Loucy (cell line): ENCODE measurements around the gene CAPN2.

Experiments used
- EZH2phosphoT487 ChIP-seq: fragments of 200-600 bp; IDR thresholded peaks from 2 replicates; pipeline ENCODE4 v1.6.1; 2018; ENCODE audit warnings: antibody characterized with exemption, mild to moderate bottlenecking, moderate library complexity, borderline replicate concordance
- TF ChIP-seq, protein P1 (sequence below): fragments of 200-600 bp; sonication (generic); conservative IDR thresholded peaks from 2 replicates; pipeline ENCODE4 v1.5.1; 2014; ENCODE audit warnings: mild to moderate bottlenecking, antibody characterized with exemption, low read length

DNA sequence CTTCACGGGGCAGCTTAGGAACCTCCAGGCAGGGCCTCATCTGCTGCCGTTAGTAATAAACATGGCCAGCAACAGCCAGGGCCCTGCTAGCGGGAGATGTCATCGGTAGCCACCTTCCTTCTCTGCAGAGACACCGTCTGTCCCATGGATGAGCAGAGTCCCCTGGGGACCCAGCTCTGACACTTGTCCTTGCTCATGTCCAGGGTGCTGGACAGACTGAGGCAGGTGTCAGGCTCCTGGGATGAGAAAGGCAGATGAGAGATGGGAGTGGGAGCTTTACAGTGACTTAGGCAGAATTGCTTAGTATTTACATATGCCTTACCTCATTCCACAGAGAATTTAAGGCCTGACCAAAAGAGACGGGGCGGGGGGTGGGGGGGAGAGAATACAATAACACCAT, 25.0 kb downstream of the CAPN2 start:
- TF ChIP-seq, protein P1, sequence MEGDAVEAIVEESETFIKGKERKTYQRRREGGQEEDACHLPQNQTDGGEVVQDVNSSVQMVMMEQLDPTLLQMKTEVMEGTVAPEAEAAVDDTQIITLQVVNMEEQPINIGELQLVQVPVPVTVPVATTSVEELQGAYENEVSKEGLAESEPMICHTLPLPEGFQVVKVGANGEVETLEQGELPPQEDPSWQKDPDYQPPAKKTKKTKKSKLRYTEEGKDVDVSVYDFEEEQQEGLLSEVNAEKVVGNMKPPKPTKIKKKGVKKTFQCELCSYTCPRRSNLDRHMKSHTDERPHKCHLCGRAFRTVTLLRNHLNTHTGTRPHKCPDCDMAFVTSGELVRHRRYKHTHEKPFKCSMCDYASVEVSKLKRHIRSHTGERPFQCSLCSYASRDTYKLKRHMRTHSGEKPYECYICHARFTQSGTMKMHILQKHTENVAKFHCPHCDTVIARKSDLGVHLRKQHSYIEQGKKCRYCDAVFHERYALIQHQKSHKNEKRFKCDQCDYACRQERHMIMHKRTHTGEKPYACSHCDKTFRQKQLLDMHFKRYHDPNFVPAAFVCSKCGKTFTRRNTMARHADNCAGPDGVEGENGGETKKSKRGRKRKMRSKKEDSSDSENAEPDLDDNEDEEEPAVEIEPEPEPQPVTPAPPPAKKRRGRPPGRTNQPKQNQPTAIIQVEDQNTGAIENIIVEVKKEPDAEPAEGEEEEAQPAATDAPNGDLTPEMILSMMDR: no peak
- no peak for TF ChIP-seq EZH2phosphoT487
